Fibroblast of lung (primary cell): ENCODE measurements around the gene CCDC141.

Experiments used
- EZH2 ChIP-seq: IDR thresholded peaks from 2 replicates; pipeline ENCODE4 v1.5.1; 2012; ENCODE audit warnings: low read length, control low read depth, mild to moderate bottlenecking; ENCODE audit errors: missing control alignments
- TF ChIP-seq, protein P1 (sequence below), 2 donors: IDR thresholded peaks in 1 of 2; conservative IDR thresholded peaks in 1 of 2; 1 replicate in 1 of 2; 2 replicates in 1 of 2; pipeline ENCODE4 v1.5.1; 2011 to 2012; ENCODE audit warnings: low read length in 2 of 2, control low read depth in 1 of 2, inconsistent platforms in 1 of 2, low read depth in 1 of 2, mild to moderate bottlenecking in 1 of 2

DNA sequence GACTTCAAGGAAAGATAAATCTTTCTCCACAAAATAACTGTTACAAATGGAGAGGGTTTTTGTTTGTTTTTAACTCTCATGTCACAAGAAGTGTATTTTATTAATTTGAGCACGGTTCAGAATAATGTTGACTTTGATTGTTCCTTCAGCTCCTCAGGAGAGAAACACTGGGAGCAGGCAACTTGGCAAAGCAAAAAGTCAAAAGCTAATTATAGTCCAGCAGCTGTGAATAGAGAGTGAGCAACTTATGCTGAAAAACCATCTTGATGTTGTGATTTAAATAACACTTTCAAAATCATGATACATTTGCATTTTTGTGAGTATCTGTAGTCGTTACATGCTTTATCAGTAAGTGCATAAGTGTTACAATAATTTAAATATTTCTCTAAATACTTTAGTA is 205.2 kb downstream of the CCDC141 start:
- TF ChIP-seq, protein P1, sequence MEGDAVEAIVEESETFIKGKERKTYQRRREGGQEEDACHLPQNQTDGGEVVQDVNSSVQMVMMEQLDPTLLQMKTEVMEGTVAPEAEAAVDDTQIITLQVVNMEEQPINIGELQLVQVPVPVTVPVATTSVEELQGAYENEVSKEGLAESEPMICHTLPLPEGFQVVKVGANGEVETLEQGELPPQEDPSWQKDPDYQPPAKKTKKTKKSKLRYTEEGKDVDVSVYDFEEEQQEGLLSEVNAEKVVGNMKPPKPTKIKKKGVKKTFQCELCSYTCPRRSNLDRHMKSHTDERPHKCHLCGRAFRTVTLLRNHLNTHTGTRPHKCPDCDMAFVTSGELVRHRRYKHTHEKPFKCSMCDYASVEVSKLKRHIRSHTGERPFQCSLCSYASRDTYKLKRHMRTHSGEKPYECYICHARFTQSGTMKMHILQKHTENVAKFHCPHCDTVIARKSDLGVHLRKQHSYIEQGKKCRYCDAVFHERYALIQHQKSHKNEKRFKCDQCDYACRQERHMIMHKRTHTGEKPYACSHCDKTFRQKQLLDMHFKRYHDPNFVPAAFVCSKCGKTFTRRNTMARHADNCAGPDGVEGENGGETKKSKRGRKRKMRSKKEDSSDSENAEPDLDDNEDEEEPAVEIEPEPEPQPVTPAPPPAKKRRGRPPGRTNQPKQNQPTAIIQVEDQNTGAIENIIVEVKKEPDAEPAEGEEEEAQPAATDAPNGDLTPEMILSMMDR (conservative IDR thresholded peaks at IDR 0.05 in 1 of 2, IDR thresholded peaks at IDR 0.05 in 1 of 2; ENCODE audit: low read depth in 1 of 2, low read length in 2 of 2), result no peak
- TF ChIP-seq EZH2, result no peak
